Neural progenitor cell (in vitro differentiated cells): ENCODE measurements around the gene SAP30L. TPM values are rescaled to one million over a fixed set of nuclear protein-coding genes. Genes with fewer than 3 reads are reported as not detected.

Source experiments
- DNase-seq: peaks from one replicate; pipeline ENCODE4 v3.0.0-alpha.2; 2016; ENCODE audit warnings: low spot score
- H2AFZ ChIP-seq: fragments of 200-600 bp; sonication (generic); replicated peaks from 2 replicates; pipeline ENCODE4 v1.6.1; 2016; ENCODE audit warnings: antibody characterized with exemption
- H3F3A ChIP-seq: fragments of 200-600 bp; sonication (generic); 2 replicates; pipeline ENCODE4 v1.6.1; 2016; ENCODE audit warnings: antibody characterized with exemption, low read depth
- H3K27ac ChIP-seq: fragments of 200-600 bp; sonication (generic); 2 replicates; pipeline ENCODE4 v1.5.1; 2016; ENCODE audit warnings: mild to moderate bottlenecking
- H3K27me3 ChIP-seq: fragments of 200-600 bp; sonication (generic); 2 replicates; pipeline ENCODE4 v1.6.1; 2016; ENCODE audit warnings: mild to moderate bottlenecking, moderate library complexity
- H3K36me3 ChIP-seq: fragments of 200-600 bp; sonication (generic); 2 replicates; pipeline ENCODE4 v1.5.1; 2016
- H3K4me1 ChIP-seq: fragments of 200-600 bp; sonication (generic); 2 replicates; pipeline ENCODE4 v1.6.1; 2016; ENCODE audit warnings: mixed run types
- H3K4me2 ChIP-seq: fragments of 200-600 bp; sonication (generic); 2 replicates; pipeline ENCODE4 v1.6.1; 2016
- H3K4me3 ChIP-seq: fragments of 200-600 bp; sonication (generic); 2 replicates; pipeline ENCODE4 v1.5.1; 2016
- H3K79me2 ChIP-seq: fragments of 200-600 bp; sonication (generic); 2 replicates; pipeline ENCODE4 v1.6.1; 2016; ENCODE audit warnings: low read depth
- H3K9ac ChIP-seq: fragments of 200-600 bp; sonication (generic); 2 replicates; pipeline ENCODE4 v1.6.1; 2016
- H3K9me3 ChIP-seq: fragments of 200-600 bp; sonication (generic); 2 replicates; pipeline ENCODE4 v1.5.1; 2016; ENCODE audit warnings: low read depth
- H4K20me1 ChIP-seq: fragments of 200-600 bp; sonication (generic); 2 replicates; pipeline ENCODE4 v1.6.1; 2016; ENCODE audit warnings: low read depth
- H3K27ac Mint-ChIP-seq: 3 replicates; pipeline ENCODE4 v1.8.0; 2021; ENCODE audit warnings: mixed read lengths
- H3K27me3 Mint-ChIP-seq: 2 replicates; pipeline ENCODE4 v1.8.0; 2022; ENCODE audit warnings: low read depth, mild to moderate bottlenecking, inconsistent platforms, moderate library complexity, mixed read lengths; ENCODE audit not compliant: insufficient read depth
- H3K36me3 Mint-ChIP-seq: 3 replicates; pipeline ENCODE4 v1.8.0; 2021; ENCODE audit warnings: mixed read lengths
- H3K4me1 Mint-ChIP-seq: 3 replicates; pipeline ENCODE4 v1.8.0; 2021; ENCODE audit warnings: mixed read lengths
- H3K4me3 Mint-ChIP-seq: 3 replicates; pipeline ENCODE4 v1.8.0; 2021; ENCODE audit warnings: mild to moderate bottlenecking, moderate library complexity, mixed read lengths
- H3K9me3 Mint-ChIP-seq: 3 replicates; pipeline ENCODE4 v1.8.0; 2020; ENCODE audit warnings: mixed read lengths
- EZH2 ChIP-seq: fragments of 200-600 bp; sonication (generic); IDR thresholded peaks from 2 replicates; pipeline ENCODE4 v1.6.1; 2017; ENCODE audit warnings: antibody characterized with exemption, mild to moderate bottlenecking, moderate library complexity
- EZH2phosphoT487 ChIP-seq: fragments of 200-600 bp; sonication (generic); IDR thresholded peaks from 2 replicates; pipeline ENCODE4 v1.6.1; 2017; ENCODE audit warnings: antibody characterized with exemption
- total RNA-seq: library from RNA; depleted of rRNA; stranded (reverse); fragments of >200 nt; gene quantifications from 2 replicates; pipeline ENCODE4 v1.2.3, GENCODE V29; 2015; ENCODE audit warnings: low replicate concordance
- TF ChIP-seq, protein P1 (sequence below): fragments of 200-600 bp; sonication (generic); IDR thresholded peaks from 2 replicates; pipeline ENCODE4 v1.5.1; 2017; ENCODE audit warnings: antibody characterized with exemption, mild to moderate bottlenecking

SAP30L gene
- total RNA-seq, 1 donor from 2014 or later: 13.2 TPM

DNA sequence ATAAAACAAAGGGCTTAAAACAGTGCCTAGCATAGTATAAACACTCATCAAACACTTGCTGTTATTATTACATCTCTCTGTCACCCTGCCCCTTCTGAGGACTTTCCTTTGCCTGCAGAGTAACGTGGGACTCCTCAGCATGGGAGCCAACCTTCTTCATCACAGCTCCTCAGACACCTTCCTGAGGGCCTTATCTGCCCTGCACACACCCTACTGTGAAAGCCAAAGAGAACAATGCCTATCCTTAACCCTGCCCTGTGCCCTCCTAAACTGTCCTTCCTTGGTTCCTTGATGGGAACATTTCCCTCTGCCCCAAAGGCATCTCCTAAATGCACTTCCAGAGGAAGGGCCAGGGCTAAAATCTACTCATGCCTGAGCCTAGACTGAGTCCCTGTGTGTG is 52.8 kb downstream of the SAP30L start:
- H3K4me3 Mint-ChIP-seq: no peak overlapping the region
- no peaks in the 10 kb centered on the region for H3K9me3 Mint-ChIP-seq
- Histone ChIP-seq H3K27me3 (peaks cover 33% of the 10 kb centered on the region), H3K79me2 (no peaks in the 10 kb centered on the region), H3K4me2 (no peak overlapping the region), H3K9me3 (no peaks in the 10 kb centered on the region), H3K36me3 (no peaks in the 10 kb centered on the region), H3K9ac (no peak overlapping the region), H3F3A (no peaks in the 10 kb centered on the region), H3K27ac (no peak overlapping the region), H3K4me3 (no peak overlapping the region), H3K4me1 (no peaks in the 10 kb centered on the region), H4K20me1 (no peaks in the 10 kb centered on the region), H2AFZ (no peak overlapping the region)
- TF ChIP-seq, protein P1, sequence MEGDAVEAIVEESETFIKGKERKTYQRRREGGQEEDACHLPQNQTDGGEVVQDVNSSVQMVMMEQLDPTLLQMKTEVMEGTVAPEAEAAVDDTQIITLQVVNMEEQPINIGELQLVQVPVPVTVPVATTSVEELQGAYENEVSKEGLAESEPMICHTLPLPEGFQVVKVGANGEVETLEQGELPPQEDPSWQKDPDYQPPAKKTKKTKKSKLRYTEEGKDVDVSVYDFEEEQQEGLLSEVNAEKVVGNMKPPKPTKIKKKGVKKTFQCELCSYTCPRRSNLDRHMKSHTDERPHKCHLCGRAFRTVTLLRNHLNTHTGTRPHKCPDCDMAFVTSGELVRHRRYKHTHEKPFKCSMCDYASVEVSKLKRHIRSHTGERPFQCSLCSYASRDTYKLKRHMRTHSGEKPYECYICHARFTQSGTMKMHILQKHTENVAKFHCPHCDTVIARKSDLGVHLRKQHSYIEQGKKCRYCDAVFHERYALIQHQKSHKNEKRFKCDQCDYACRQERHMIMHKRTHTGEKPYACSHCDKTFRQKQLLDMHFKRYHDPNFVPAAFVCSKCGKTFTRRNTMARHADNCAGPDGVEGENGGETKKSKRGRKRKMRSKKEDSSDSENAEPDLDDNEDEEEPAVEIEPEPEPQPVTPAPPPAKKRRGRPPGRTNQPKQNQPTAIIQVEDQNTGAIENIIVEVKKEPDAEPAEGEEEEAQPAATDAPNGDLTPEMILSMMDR: no peak
- TF ChIP-seq EZH2phosphoT487 (no peak), EZH2 (no peak)
- DNase-seq: no peak
- no peak overlapping the region for H3K27ac Mint-ChIP-seq
- H3K27me3 Mint-ChIP-seq: peaks cover 20% of the 10 kb centered on the region
- H3K36me3 Mint-ChIP-seq: no peaks in the 10 kb centered on the region
- H3K4me1 Mint-ChIP-seq: peaks cover 1% of the 10 kb centered on the region

DNA sequence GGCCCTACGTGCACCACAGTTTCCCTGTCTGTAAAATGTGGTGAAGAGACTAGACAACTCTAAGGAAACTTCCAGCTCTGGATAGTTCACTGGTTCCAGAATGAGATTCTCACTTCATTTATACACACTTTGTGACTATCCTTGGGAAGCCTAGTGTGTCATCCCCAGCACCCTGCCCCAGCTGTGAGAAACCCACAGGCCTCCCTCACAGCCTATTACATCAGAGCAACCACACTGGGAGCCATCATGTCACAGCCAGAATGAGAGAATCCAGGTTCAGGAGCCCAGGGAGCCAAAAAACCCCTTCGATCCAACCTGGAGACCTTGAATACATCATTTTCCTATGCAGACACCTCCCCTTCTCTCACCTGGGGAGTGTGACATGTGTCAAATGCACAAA is 53.2 kb downstream of the SAP30L start:
- H3K9ac ChIP-seq: no peak overlapping the region
- DNase-seq: no peak
- no peak overlapping the region for H3K27ac ChIP-seq
- H3K4me3 Mint-ChIP-seq: no peak overlapping the region
- H3K36me3 Mint-ChIP-seq: no peaks in the 10 kb centered on the region
- no peaks in the 10 kb centered on the region for H3K36me3 ChIP-seq
- H3K4me2 ChIP-seq: no peak overlapping the region
- no peaks in the 10 kb centered on the region for H3K9me3 ChIP-seq
- no peak overlapping the region for H2AFZ ChIP-seq
- H3K27ac Mint-ChIP-seq: no peak overlapping the region
- H4K20me1 ChIP-seq: no peaks in the 10 kb centered on the region
- H3K79me2 ChIP-seq: no peaks in the 10 kb centered on the region
- H3K4me1 ChIP-seq: no peaks in the 10 kb centered on the region
- no peaks in the 10 kb centered on the region for H3K9me3 Mint-ChIP-seq
- H3K4me1 Mint-ChIP-seq: peaks cover 3% of the 10 kb centered on the region
- H3K4me3 ChIP-seq: no peak overlapping the region
- H3F3A ChIP-seq: no peaks in the 10 kb centered on the region
- TF ChIP-seq EZH2phosphoT487 (no peak), EZH2 (no peak)
- TF ChIP-seq, protein P1: no peak
- peaks cover 18% of the 10 kb centered on the region for H3K27me3 Mint-ChIP-seq
- peaks cover 29% of the 10 kb centered on the region for H3K27me3 ChIP-seq

DNA sequence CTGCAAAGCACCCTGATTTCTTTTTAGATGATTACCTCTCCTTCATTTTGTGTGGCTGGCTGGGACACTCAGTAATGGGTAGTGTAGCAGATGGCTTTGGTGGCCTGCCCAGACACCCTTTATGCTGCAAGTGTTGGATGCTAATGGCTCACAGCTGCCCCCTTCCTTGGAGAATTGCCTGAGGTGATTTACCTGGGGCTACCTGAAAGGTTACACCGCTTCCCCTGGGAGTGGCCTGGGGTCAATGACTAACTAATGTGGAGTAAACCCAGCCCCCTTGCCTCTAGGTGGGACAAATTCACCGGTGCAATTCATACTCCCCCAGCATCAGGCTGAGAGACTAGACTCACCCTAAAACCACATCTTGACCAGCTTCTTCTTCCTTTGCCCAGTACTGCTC is 55.8 kb downstream of the SAP30L start:
- Histone ChIP-seq H3K9me3 (no peaks in the 10 kb centered on the region), H3K4me1 (no peaks in the 10 kb centered on the region), H3K36me3 (no peaks in the 10 kb centered on the region), H3F3A (no peaks in the 10 kb centered on the region), H3K79me2 (no peaks in the 10 kb centered on the region), H3K4me2 (no peak overlapping the region), H4K20me1 (no peaks in the 10 kb centered on the region), H3K9ac (no peak overlapping the region), H2AFZ (no peak overlapping the region), H3K4me3 (no peak overlapping the region), H3K27ac (no peak overlapping the region), H3K27me3 (peaks cover 4% of the 10 kb centered on the region)
- no peak for DNase-seq
- Mint-ChIP-seq H3K9me3 (no peaks in the 10 kb centered on the region), H3K4me1 (peaks cover 15% of the 10 kb centered on the region), H3K27me3 (peaks cover 8% of the 10 kb centered on the region), H3K27ac (no peak overlapping the region), H3K36me3 (no peaks in the 10 kb centered on the region), H3K4me3 (no peak overlapping the region)
- TF ChIP-seq, protein P1: no peak
- no peak for TF ChIP-seq EZH2phosphoT487
- no peak for TF ChIP-seq EZH2
